GM12892 (cell line): ENCODE data around the gene BCL7C.

ENCODE experiments used
- DNase-seq: peaks from one replicate; pipeline ENCODE4 v3.0.0; 2011; ENCODE audit not compliant: insufficient read length
- FAIRE-seq: peaks from 2 replicates; lab custom pipeline; 2011; peaks lifted over from hg19 to GRCh38; lab: Jason Lieb, UNC
- POLR2A ChIP-seq: IDR thresholded peaks from 2 replicates; pipeline ENCODE4 v1.6.1; 2011; ENCODE audit warnings: low read depth, low read length, control low read depth
- POLR2AphosphoS5 ChIP-seq: IDR thresholded peaks from 2 replicates; pipeline ENCODE4 v1.6.1; 2011; ENCODE audit warnings: low read depth, low read length, control low read depth
- TAF1 ChIP-seq: IDR thresholded peaks from 2 replicates; pipeline ENCODE4 v1.6.1; 2011; ENCODE audit warnings: low read depth, mild to moderate bottlenecking, control low read depth, low read length, borderline replicate concordance

BCL7C gene

GRCh38 chr16:30844346-30844670 is 49.6 kb downstream of the BCL7C start:
- no peak for DNase-seq
- no peak for FAIRE-seq
- TF ChIP-seq POLR2A: no peak
- TF ChIP-seq TAF1: no peak
- TF ChIP-seq POLR2AphosphoS5: no peak

- TF ChIP-seq POLR2A (no peak), TAF1 (no peak), POLR2AphosphoS5 (no peak)
- DNase-seq (no peak), FAIRE-seq (no peak)
Observed at GRCh38 chr16:30843501-30843900, 50.4 kb downstream of the BCL7C start.

- no peak for TF ChIP-seq POLR2AphosphoS5
- TF ChIP-seq POLR2A: no peak
- no peak for TF ChIP-seq TAF1
- DNase-seq: no peak
- FAIRE-seq: no peak
Observed at GRCh38 chr16:30842971-30843370, 50.9 kb downstream of the BCL7C start.

- no peak for TF ChIP-seq POLR2A
- FAIRE-seq (no peak), DNase-seq (no peak)
Observed at GRCh38 chr16:30841332-30841731, 52.5 kb downstream of the BCL7C start.

GRCh38 chr16:30840611-30841010 is 53.3 kb downstream of the BCL7C start:
- FAIRE-seq (no peak), DNase-seq (no peak)
- no peak for TF ChIP-seq POLR2AphosphoS5
- no peak for TF ChIP-seq TAF1
- TF ChIP-seq POLR2A: no peak

- no peak for DNase-seq
- FAIRE-seq: no peak
- TF ChIP-seq TAF1 (no peak), POLR2AphosphoS5 (no peak)
Observed at GRCh38 chr16:30839523-30840227, 54.2 kb downstream of the BCL7C start.

GRCh38 chr16:30838876-30839471 is 54.9 kb downstream of the BCL7C start:
- no peak for DNase-seq
- FAIRE-seq: no peak
- TF ChIP-seq POLR2A: no peak
- no peak for TF ChIP-seq POLR2AphosphoS5
- no peak for TF ChIP-seq TAF1

GRCh38 chr16:30837904-30838303 is 56.0 kb downstream of the BCL7C start:
- no peak for TF ChIP-seq POLR2A
- no peak for TF ChIP-seq POLR2AphosphoS5
- TF ChIP-seq TAF1: no peak
- no peak for DNase-seq
- no peak for FAIRE-seq
